HepG2 (cell line): ENCODE data around the gene HOXA9. TPM values are rescaled to one million over a fixed set of nuclear protein-coding genes. Genes with fewer than 3 reads are reported as not detected.

Experiments
- ATAC-seq: fragments of 200-7000 bp; cut with Tn5 transposase; 3 replicates; pipeline ENCODE4 v1.9.1; 2020; ENCODE audit warnings: mild to moderate bottlenecking, moderate library complexity
- BruUV-seq: library from RNA; stranded (reverse); fragments of 400-500 nt; replicated peaks from 2 replicates; lab custom pipeline; 2021; lab: Mats Ljungman, UMichigan
- CTCF ChIA-PET: fragments of 300-600 bp; formaldehyde crosslinking; extraction: SDS; loops from one replicate; lab custom pipeline; 2021; ENCODE audit warnings: low total read pairs, inconsistent platforms, low intra/inter-chr PET ratio; lab: Yijun Ruan, JAX
- POLR2A ChIA-PET: fragments of 350-600 bp; sonication (Branson Sonifier 250); formaldehyde crosslinking; loops from one replicate; lab custom pipeline; 2020; ENCODE audit warnings: antibody characterized with exemption, inconsistent platforms; lab: Yijun Ruan, JAX
- DNase-seq: peaks from one replicate; pipeline ENCODE4 v3.0.0-alpha.2; 2015; ENCODE audit warnings: low spot score
- FAIRE-seq: peaks from 3 replicates; lab custom pipeline; 2011; peaks lifted over from hg19 to GRCh38; lab: Jason Lieb, UNC
- H2AFZ ChIP-seq: one replicate; pipeline ENCODE4 v1.6.1; 2011; ENCODE audit warnings: low read length, inconsistent platforms
- H3K27ac ChIP-seq: fragments of 300-600 bp; 3 replicates; pipeline ENCODE4 v1.8.0; 2011; ENCODE audit warnings: mixed run types, mild to moderate bottlenecking, mixed read lengths, low read length, inconsistent platforms; ENCODE audit not compliant: insufficient read depth; ENCODE audit errors: extremely low read length
- H3K27me3 ChIP-seq, 2 experiments: fragments of 200-600 bp in 1 of 2; 2 replicates in 1 of 2; 3 replicates in 1 of 2; pipeline versions ENCODE4 v1.6.0 to v1.8.0; 2011; ENCODE audit warnings: low read length in 2 of 2, mild to moderate bottlenecking in 2 of 2, moderate library complexity in 2 of 2, inconsistent platforms in 1 of 2; ENCODE audit not compliant: insufficient read depth in 2 of 2, control insufficient read depth in 1 of 2
- H3K36me3 ChIP-seq, 2 experiments: fragments of 200-600 bp in 1 of 2; replicated peaks in 1 of 2; 2 replicates in 1 of 2; 3 replicates in 1 of 2; pipeline versions ENCODE4 v1.5.1 to v1.8.0; 2011; ENCODE audit warnings: low read length in 2 of 2, inconsistent platforms in 1 of 2; ENCODE audit not compliant: insufficient read depth in 2 of 2, control insufficient read depth in 1 of 2
- H3K4me1 ChIP-seq: 2 replicates; pipeline ENCODE4 v1.5.1; 2012; ENCODE audit warnings: low read length, inconsistent platforms; ENCODE audit not compliant: insufficient read depth
- H3K4me2 ChIP-seq: 2 replicates; pipeline ENCODE4 v1.6.0; 2011; ENCODE audit warnings: low read depth, low read length, inconsistent platforms
- H3K4me3 ChIP-seq, 3 experiments: fragments of 200-600 bp in 1 of 3; sonication (generic), shearing (Covaris generic) in 1 of 3; replicated peaks in 1 of 3; 2 replicates each; pipeline ENCODE4 v1.5.1; 2011 to 2016; ENCODE audit warnings: low read length in 3 of 3, inconsistent platforms in 2 of 3, low read depth in 2 of 3, mild to moderate bottlenecking in 2 of 3, control low read depth in 1 of 3, mixed read lengths in 1 of 3; ENCODE audit not compliant: insufficient read depth in 1 of 3
- H3K79me2 ChIP-seq: one replicate; pipeline ENCODE4 v1.6.1; 2011; ENCODE audit warnings: low read length, inconsistent platforms; ENCODE audit not compliant: insufficient read depth
- H3K9ac ChIP-seq: 2 replicates; pipeline ENCODE4 v1.6.0; 2011; ENCODE audit warnings: mild to moderate bottlenecking, low read depth, low read length, inconsistent platforms; ENCODE audit not compliant: insufficient read depth
- H3K9me3 ChIP-seq: 2 replicates; pipeline ENCODE4 v1.5.1; 2012; ENCODE audit warnings: mild to moderate bottlenecking, low read length
- H4K20me1 ChIP-seq: 2 replicates; pipeline ENCODE4 v1.6.0; 2011; ENCODE audit warnings: inconsistent platforms, mild to moderate bottlenecking, low read length, moderate library complexity; ENCODE audit not compliant: insufficient read depth
- CBX2 ChIP-seq, 2 experiments: fragments of 200-600 bp in 1 of 2; sonication (generic); formaldehyde crosslinking in 1 of 2; IDR thresholded peaks; 2 replicates each; pipeline versions ENCODE4 v1.7.0 to v1.8.1; 2018 to 2022; ENCODE audit warnings: low read depth in 2 of 2, low read length in 1 of 2, mild to moderate bottlenecking in 1 of 2, missing genetic modification reagents in 1 of 2
- CREM ChIP-seq, 2 experiments: sonication (generic) in 1 of 2; formaldehyde crosslinking in 1 of 2; IDR thresholded peaks; 2 replicates each; pipeline versions ENCODE4 v1.4.0 to v1.6.1; 2016 to 2020; ENCODE audit warnings: antibody characterized with exemption in 1 of 2, mild to moderate bottlenecking in 1 of 2, missing genetic modification reagents in 1 of 2
- EED ChIP-seq: sonication (generic); formaldehyde crosslinking; IDR thresholded peaks from 2 replicates; pipeline ENCODE4 v1.5.0; 2020; ENCODE audit warnings: mild to moderate bottlenecking, missing genetic modification reagents
- EZH2 ChIP-seq: conservative IDR thresholded peaks from 2 replicates; pipeline ENCODE4 v1.6.1; 2012; ENCODE audit warnings: mild to moderate bottlenecking, low read depth, low read length, moderate library complexity
- HOXA5 ChIP-seq: sonication (generic); formaldehyde crosslinking; IDR thresholded peaks from 2 replicates; pipeline ENCODE4 v1.4.0; 2020; ENCODE audit warnings: missing genetic modification reagents
- MAX ChIP-seq: IDR thresholded peaks from 2 replicates; pipeline ENCODE4 v1.6.1; 2012; ENCODE audit warnings: inconsistent platforms
- NFE2 ChIP-seq: sonication (generic); formaldehyde crosslinking; IDR thresholded peaks from 2 replicates; pipeline ENCODE4 v1.4.0; 2020; ENCODE audit warnings: missing genetic modification reagents
- SAP130 ChIP-seq: IDR thresholded peaks from 2 replicates; pipeline ENCODE4 v1.6.1; 2016; ENCODE audit warnings: low read depth
- SMAD9 ChIP-seq: sonication (generic); formaldehyde crosslinking; IDR thresholded peaks from 2 replicates; pipeline ENCODE4 v1.5.1; 2020; ENCODE audit warnings: mild to moderate bottlenecking, missing genetic modification reagents
- TBX2 ChIP-seq: sonication (generic); formaldehyde crosslinking; IDR thresholded peaks from 2 replicates; pipeline ENCODE4 v1.5.0; 2020; ENCODE audit warnings: missing genetic modification reagents, mild to moderate bottlenecking, borderline replicate concordance
- TFDP1 ChIP-seq: IDR thresholded peaks from 2 replicates; pipeline ENCODE4 v1.6.1; 2016; ENCODE audit warnings: missing compliant biosample characterization, missing genetic modification reagents, borderline replicate concordance
- ZNF160 ChIP-seq: sonication (generic); formaldehyde crosslinking; IDR thresholded peaks from 2 replicates; pipeline ENCODE4 v1.8.0; 2022; ENCODE audit warnings: mild to moderate bottlenecking, inconsistent platforms, missing genetic modification reagents
- ZNF777 ChIP-seq: sonication (generic); formaldehyde crosslinking; IDR thresholded peaks from 2 replicates; pipeline ENCODE4 v1.4.0; 2020; ENCODE audit warnings: missing genetic modification reagents
- WGBS: methylation state at CpG from one replicate; pipeline ENCODE4 v1.1.6; 2017; ENCODE audit warnings: low lambda C conversion rate; 5-methylcytosine and 5-hydroxymethylcytosine counted together
- in situ Hi-C: cut with HindIII; loops from 2 replicates; pipeline ENCODE4 v1.10.0; 2017; ENCODE audit warnings: low pct_unique_long_range_greater_than_20kb; ENCODE audit not compliant: extremely low pct_ligation_motif_present
- intact Hi-C: fragments of 100-400 bp; cut with micrococcal nuclease; formaldehyde crosslinking; loops from one replicate; pipeline ENCODE4 v1.10.0; 2022; ENCODE audit not compliant: unreplicated experiment
- polyA plus RNA-seq, 8 experiments: library from polyadenylated mRNA; depleted of rRNA in 3 of 8; stranded (reverse) in 7 of 8; unstranded in 1 of 8; fragments of >200 nt; fragmentation: Illumina TruSeq in 4 of 8; extraction: Trizol in 4 of 8; gene quantifications; 2 replicates each; pipeline versions ENCODE4 v1.2.1 to v1.2.3, GENCODE V29; 2011 to 2016; ENCODE audit warnings: low read depth in 4 of 8, missing spikeins in 1 of 8, mixed read lengths in 1 of 8; ENCODE audit not compliant: insufficient read depth in 1 of 8
- total RNA-seq, 5 experiments: library from RNA; depleted of rRNA; stranded (reverse); fragments of >200 nt; fragmentation: Illumina TruSeq; extraction: Trizol; gene quantifications; 2 replicates each; pipeline ENCODE4 v1.2.3, GENCODE V29; 2016; ENCODE audit warnings: low read depth in 1 of 5

The HOXA9 gene
- total and polyA plus RNA-seq, 2 of the 13 experiments (the other 11 are each of a cell fraction or from before 2014, with no cell fraction given) = not detected

GRCh38 chr7:27200761-27201579 lies 35.6 kb upstream of the HOXA9 start:
- FAIRE-seq = no peak
- BruUV-seq = no TSS peak
- WGBS = 16% methylated on average over 13 of the region's 14 CpGs
- intact Hi-C loops = no loop called here
- peaks cover 35% of the 10 kb centered on the region for H3K4me1 ChIP-seq
- H3K4me2 ChIP-seq = peak overlapping the region; percentile 80
- POLR2A ChIA-PET = interaction anchor here (0.6 kb wide), 1 partner anchor 78 kb away, joined by 4 read pairs; no protein-coding TSS in a partner anchor
- H3K27me3 ChIP-seq = peaks cover 17 to 80% of the 10 kb centered on the region in 2 experiments
- DNase-seq = no peak
- TF ChIP-seq CREM (IDR thresholded peaks at IDR 0.05) = no peak
- no peak for TF ChIP-seq CREM (CRISPR knock-in tag; IDR thresholded peaks at IDR 0.05)
- TF ChIP-seq EZH2 = peak; percentile 80
- no peaks in the 10 kb centered on the region for H3K79me2 ChIP-seq
- H2AFZ ChIP-seq = no peak overlapping the region
- CTCF ChIA-PET = no interaction called here
- peak overlapping the region; percentile 42 to 69 (median 42) for H3K4me3 ChIP-seq
- H3K9ac ChIP-seq = no peak overlapping the region
- peaks cover 3% of the 10 kb centered on the region; the same call in 1 of the 2 replicates for H4K20me1 ChIP-seq
- in situ Hi-C loops = loop anchor here (5.0 to 10.0 kb wide), 3 partner anchors 374 to 821 kb away; no protein-coding TSS in a partner anchor
- ATAC-seq = peak; percentile 29
- H3K36me3 ChIP-seq = no peaks in the 10 kb centered on the region
- H3K27ac ChIP-seq = no peak overlapping the region
- no peaks in the 10 kb centered on the region for H3K9me3 ChIP-seq

- Histone ChIP-seq H4K20me1 (peaks cover 3% of the 10 kb centered on the region; the same call in 1 of the 2 replicates), H3K27ac (no peak within 1 kb of the TSS), H3K9me3 (no peaks in the 10 kb centered on the region), H2AFZ (no peak within 1 kb of the TSS), H3K79me2 (no peaks in the 10 kb centered on the region), H3K4me2 (peak within 1 kb of the TSS; percentile 80), H3K4me1 (peaks cover 35% of the 10 kb centered on the region), H3K36me3 (no peaks in the 10 kb centered on the region), H3K9ac (no peak within 1 kb of the TSS), H3K4me3 (peak within 1 kb of the TSS; percentile 46 to 69 (median 56)), H3K27me3 (peaks cover 17 to 72% of the 10 kb centered on the region in 2 experiments)
- DNase-seq = no peak
- intact Hi-C loops = loop anchor here (5.0 to 10.0 kb wide), 2 partner anchors 405 to 572 kb away; no protein-coding TSS in a partner anchor
- POLR2A ChIA-PET = no interaction called here
- BruUV-seq = no TSS peak
- WGBS = 9% methylated on average over 25 of the region's 99 CpGs
- FAIRE-seq = no peak
- peak; percentile 81 for ATAC-seq
- CTCF ChIA-PET = no interaction called here
- in situ Hi-C loops = loop anchor here (5.0 to 10.0 kb wide), 3 partner anchors 375 to 822 kb away; no protein-coding TSS in a partner anchor
- TF ChIP-seq HOXA5 (CRISPR knock-in tag) = no peak
- peak; percentile 37; the same call in 1 of the 2 replicates for TF ChIP-seq TFDP1 (CRISPR knock-in tag)
- 0 out of 2 replicates have a peak, but pooled peaks have one; percentile 55 for TF ChIP-seq EED
- peak; percentile 17; the same call in 1 of the 2 replicates for TF ChIP-seq SAP130
- no peak for TF ChIP-seq NFE2 (CRISPR knock-in tag)
- TF ChIP-seq MAX = peak; percentile 45; the same call in 1 of the 2 replicates
- TF ChIP-seq ZNF777 (CRISPR knock-in tag) = peak; percentile 76; the same call in 1 of the 2 replicates
- peak; percentile 45; the same call in 1 of the 2 replicates for TF ChIP-seq TBX2 (CRISPR knock-in tag)
- TF ChIP-seq CBX2 (IDR thresholded peaks at IDR 0.05; ENCODE audit: low read depth, low read length) = 0 out of 2 replicates have a peak, but pooled peaks have one; percentile 61
- TF ChIP-seq CBX2 (CRISPR knock-in tag; IDR thresholded peaks at IDR 0.05; ENCODE audit: low read depth) = no peak
- TF ChIP-seq SMAD9 (CRISPR knock-in tag) = no peak
- no peak for TF ChIP-seq ZNF160 (CRISPR knock-in tag)
Observed at GRCh38 chr7:27199849-27200760, 34.8 kb upstream of the HOXA9 start, which contains the start of gene HOXA13. Gene HOXA13, minus strand, starts transcription at chr7:27200091. Its CDS starts 14 bp downstream, at chr7:27200077.
